Chondrocyte (in vitro differentiated cells): ENCODE measurements around the gene GBE1. TPM values are rescaled to one million over a fixed set of nuclear protein-coding genes. Genes with fewer than 3 reads are reported as not detected.
A peak's percentile ranks its signal among the peaks of the same experiment; 100 is the strongest.

Source experiments
- DNase-seq: peaks from one replicate; pipeline ENCODE4 v3.0.0; 2021; ENCODE audit warnings: mixed read lengths, low spot score
- H3K27ac Mint-ChIP-seq: one replicate; pipeline ENCODE4 v1.8.0; 2021; ENCODE audit warnings: mild to moderate bottlenecking, moderate library complexity, mixed read lengths; ENCODE audit not compliant: unreplicated experiment
- H3K27me3 Mint-ChIP-seq: 2 replicates; pipeline ENCODE4 v1.8.0; 2021; ENCODE audit warnings: low read depth, mixed read lengths
- H3K36me3 Mint-ChIP-seq: 2 replicates; pipeline ENCODE4 v1.8.0; 2021; ENCODE audit warnings: low read depth, mixed read lengths
- H3K4me1 Mint-ChIP-seq: 2 replicates; pipeline ENCODE4 v1.8.0; 2021; ENCODE audit warnings: low read depth, mild to moderate bottlenecking, mixed read lengths
- H3K4me3 Mint-ChIP-seq: one replicate; pipeline ENCODE4 v1.8.0; 2021; ENCODE audit warnings: mild to moderate bottlenecking, moderate library complexity, mixed read lengths; ENCODE audit not compliant: unreplicated experiment
- H3K9me3 Mint-ChIP-seq: 2 replicates; pipeline ENCODE4 v1.8.0; 2021; ENCODE audit warnings: low read depth, mixed read lengths
- CTCF ChIP-seq: fragments of 200-600 bp; sonication (generic); IDR thresholded peaks from 2 replicates; pipeline ENCODE4 v1.5.0; 2021; ENCODE audit warnings: antibody characterized with exemption, mild to moderate bottlenecking, moderate library complexity
- total RNA-seq: library from RNA; stranded (reverse); gene quantifications from 3 replicates; pipeline ENCODE4 v1.2.1, GENCODE V29; 2021

Gene GBE1
- total RNA-seq, 1 donor from 2014 or later: 53.8 TPM

- no peak for TF ChIP-seq CTCF
- H3K27ac Mint-ChIP-seq: no peak overlapping the region
- no peaks in the 10 kb centered on the region for H3K9me3 Mint-ChIP-seq
- no peak for DNase-seq
- H3K36me3 Mint-ChIP-seq: no peaks in the 10 kb centered on the region
- H3K27me3 Mint-ChIP-seq: no peaks in the 10 kb centered on the region
- peaks cover 24% of the 10 kb centered on the region for H3K4me1 Mint-ChIP-seq
- H3K4me3 Mint-ChIP-seq: no peak overlapping the region
Observed at GRCh38 chr3:81585937-81586336, 175.5 kb downstream of the GBE1 start.

DNA sequence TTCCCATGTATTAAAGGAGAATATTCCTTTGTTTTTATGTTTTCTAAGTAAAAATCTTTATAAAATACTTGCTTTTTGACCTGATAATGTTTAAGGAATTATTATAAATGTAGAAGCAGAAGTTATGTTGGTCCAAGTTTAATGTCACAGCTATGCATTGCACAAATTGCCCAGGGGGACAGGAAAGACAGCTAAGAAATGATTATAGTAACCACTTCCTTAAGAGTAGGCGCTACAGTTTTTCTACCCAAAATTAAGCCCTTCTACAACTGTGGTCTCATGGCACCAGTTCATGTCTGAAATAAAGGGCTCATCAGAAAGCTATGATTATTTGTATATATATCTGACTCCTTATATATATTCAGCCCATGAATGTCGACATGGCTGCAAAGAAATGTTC, 176.4 kb downstream of the GBE1 start:
- DNase-seq: no peak
- no peaks in the 10 kb centered on the region for H3K27me3 Mint-ChIP-seq
- no peak for TF ChIP-seq CTCF
- no peak overlapping the region for H3K4me3 Mint-ChIP-seq
- H3K9me3 Mint-ChIP-seq: no peaks in the 10 kb centered on the region
- H3K4me1 Mint-ChIP-seq: peaks cover 27% of the 10 kb centered on the region
- peaks cover 4% of the 10 kb centered on the region for H3K36me3 Mint-ChIP-seq
- no peak overlapping the region for H3K27ac Mint-ChIP-seq

DNA sequence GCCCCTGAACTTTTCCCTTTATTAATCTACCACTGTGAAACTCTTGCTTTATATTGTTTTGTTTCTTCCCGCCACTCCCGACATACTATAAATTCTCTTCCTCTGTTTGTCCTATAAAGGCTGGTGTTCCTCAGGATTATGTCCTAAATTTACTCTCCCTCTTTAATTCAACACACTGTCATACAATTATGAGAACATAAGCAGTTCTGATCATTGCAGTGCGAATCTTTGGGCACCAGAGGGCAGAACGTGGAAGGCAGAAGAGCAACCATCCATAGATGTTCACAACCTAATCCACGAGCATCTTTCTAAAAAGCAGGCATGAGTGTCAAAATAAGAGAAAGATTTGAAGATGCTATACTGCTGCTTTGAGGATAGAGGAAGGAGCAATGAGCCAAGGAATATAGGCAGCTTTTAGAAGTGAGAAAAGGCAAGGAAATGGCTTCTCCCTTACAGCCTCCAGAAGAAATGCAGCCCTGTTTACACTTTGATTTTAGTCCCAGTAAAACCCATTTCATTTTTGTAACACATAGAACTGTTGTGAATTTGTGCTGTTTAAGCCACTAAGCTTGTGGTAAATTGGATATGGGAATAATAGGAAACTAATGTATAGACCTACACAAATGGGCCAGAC, 179.4 kb downstream of the GBE1 start:
- H3K9me3 Mint-ChIP-seq: no peaks in the 10 kb centered on the region
- no peaks in the 10 kb centered on the region for H3K27me3 Mint-ChIP-seq
- H3K4me1 Mint-ChIP-seq: peaks cover 4% of the 10 kb centered on the region
- DNase-seq: no peak
- TF ChIP-seq CTCF: peak; percentile 86
- H3K27ac Mint-ChIP-seq: no peak overlapping the region
- H3K4me3 Mint-ChIP-seq: no peak overlapping the region
- H3K36me3 Mint-ChIP-seq: peaks cover 7% of the 10 kb centered on the region

GRCh38 chr3:81580355-81580754, 181.1 kb downstream of the GBE1 start:
- Mint-ChIP-seq H3K4me1 (peaks cover 4% of the 10 kb centered on the region), H3K36me3 (peaks cover 7% of the 10 kb centered on the region), H3K27ac (no peak overlapping the region), H3K4me3 (no peak overlapping the region), H3K27me3 (no peaks in the 10 kb centered on the region), H3K9me3 (no peaks in the 10 kb centered on the region)
- no peak for DNase-seq
- no peak for TF ChIP-seq CTCF

GRCh38 chr3:81579744-81580143, 181.7 kb downstream of the GBE1 start:
- DNase-seq: no peak
- no peaks in the 10 kb centered on the region for H3K27me3 Mint-ChIP-seq
- no peak overlapping the region for H3K27ac Mint-ChIP-seq
- peaks cover 4% of the 10 kb centered on the region for H3K4me1 Mint-ChIP-seq
- TF ChIP-seq CTCF: no peak
- H3K9me3 Mint-ChIP-seq: no peaks in the 10 kb centered on the region
- peaks cover 7% of the 10 kb centered on the region for H3K36me3 Mint-ChIP-seq
- no peak overlapping the region for H3K4me3 Mint-ChIP-seq
